ENCODE data around the gene TBC1D9. TPM values are rescaled to one million over a fixed set of nuclear protein-coding genes. Genes with fewer than 3 reads are reported as not detected.
A peak's percentile ranks its signal among the peaks of the same experiment; 100 is the strongest.

TBC1D9 gene
- total and polyA plus RNA-seq, 4 donors, result 9.0 to 52.6 (median 24.5) TPM

DNA sequence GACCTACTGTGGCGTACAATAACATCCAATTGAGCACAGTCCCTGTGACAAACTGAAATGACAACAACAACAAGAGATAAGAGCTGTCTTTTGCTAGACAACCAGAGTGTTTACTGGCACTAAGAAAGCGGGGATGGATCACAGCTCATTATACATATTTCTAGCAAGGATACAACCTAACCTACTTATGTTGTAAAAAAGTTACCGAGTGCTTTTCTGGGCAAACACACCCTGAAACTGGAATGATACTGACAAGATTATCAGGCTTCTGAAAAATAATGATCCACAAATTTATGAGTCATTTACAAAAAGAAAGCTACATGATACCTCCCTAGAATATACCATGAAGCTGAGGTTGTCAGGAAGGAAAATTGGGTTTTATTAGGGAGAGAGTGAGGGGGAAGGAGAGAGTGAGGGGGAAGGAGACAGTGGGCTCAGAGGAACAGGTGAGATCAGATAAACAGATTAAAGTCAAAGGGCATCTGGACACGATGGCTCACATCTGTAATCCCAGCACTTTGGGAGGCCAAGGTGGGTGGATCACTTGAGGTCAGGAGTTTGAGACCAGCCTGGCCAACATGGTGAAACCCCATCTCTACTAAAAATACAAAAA, 20.3 kb downstream of the TBC1D9 start:
- H3K27ac ChIP-seq (ENCODE audit: low read depth in 1 of 2, low read length in 1 of 2), result no peak overlapping the region
- H3K27me3 ChIP-seq (ENCODE audit: control insufficient read depth in 3 of 3, insufficient read depth in 3 of 3, low read length in 2 of 3), result no peaks in the 10 kb centered on the region
- H3K9ac ChIP-seq (ENCODE audit: insufficient read depth in 1 of 2, low read length in 2 of 2), result no peak overlapping the region
- 84 to 87% methylated on average over 4 of the region's 4 CpGs for WGBS, 2 donors
- H3K36me3 ChIP-seq (ENCODE audit: control insufficient read depth in 4 of 4, insufficient read depth in 4 of 4, low read length in 4 of 4), result no peaks in the 10 kb centered on the region
- peaks cover 3 to 30% (median 12%) of the 10 kb centered on the region in 5 donors for H3K4me1 ChIP-seq (ENCODE audit: control insufficient read depth in 5 of 5, insufficient read depth in 5 of 5, low read length in 5 of 5)
- ATAC-seq (ENCODE audit: insufficient read depth, low FRiP score) (no peak), DNase-seq (peak in 2 of 3 donors; percentile 41 to 45)
- no peaks in the 10 kb centered on the region for H3K9me3 ChIP-seq (ENCODE audit: control insufficient read depth in 4 of 4, insufficient read depth in 3 of 4, low read length in 3 of 4)
- TF ChIP-seq, protein P1, sequence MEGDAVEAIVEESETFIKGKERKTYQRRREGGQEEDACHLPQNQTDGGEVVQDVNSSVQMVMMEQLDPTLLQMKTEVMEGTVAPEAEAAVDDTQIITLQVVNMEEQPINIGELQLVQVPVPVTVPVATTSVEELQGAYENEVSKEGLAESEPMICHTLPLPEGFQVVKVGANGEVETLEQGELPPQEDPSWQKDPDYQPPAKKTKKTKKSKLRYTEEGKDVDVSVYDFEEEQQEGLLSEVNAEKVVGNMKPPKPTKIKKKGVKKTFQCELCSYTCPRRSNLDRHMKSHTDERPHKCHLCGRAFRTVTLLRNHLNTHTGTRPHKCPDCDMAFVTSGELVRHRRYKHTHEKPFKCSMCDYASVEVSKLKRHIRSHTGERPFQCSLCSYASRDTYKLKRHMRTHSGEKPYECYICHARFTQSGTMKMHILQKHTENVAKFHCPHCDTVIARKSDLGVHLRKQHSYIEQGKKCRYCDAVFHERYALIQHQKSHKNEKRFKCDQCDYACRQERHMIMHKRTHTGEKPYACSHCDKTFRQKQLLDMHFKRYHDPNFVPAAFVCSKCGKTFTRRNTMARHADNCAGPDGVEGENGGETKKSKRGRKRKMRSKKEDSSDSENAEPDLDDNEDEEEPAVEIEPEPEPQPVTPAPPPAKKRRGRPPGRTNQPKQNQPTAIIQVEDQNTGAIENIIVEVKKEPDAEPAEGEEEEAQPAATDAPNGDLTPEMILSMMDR (IDR thresholded peaks at IDR 0.05; ENCODE audit: control extremely low read depth, extremely low read depth), result no peak
- H3K4me3 ChIP-seq, result no peak overlapping the region

DNA sequence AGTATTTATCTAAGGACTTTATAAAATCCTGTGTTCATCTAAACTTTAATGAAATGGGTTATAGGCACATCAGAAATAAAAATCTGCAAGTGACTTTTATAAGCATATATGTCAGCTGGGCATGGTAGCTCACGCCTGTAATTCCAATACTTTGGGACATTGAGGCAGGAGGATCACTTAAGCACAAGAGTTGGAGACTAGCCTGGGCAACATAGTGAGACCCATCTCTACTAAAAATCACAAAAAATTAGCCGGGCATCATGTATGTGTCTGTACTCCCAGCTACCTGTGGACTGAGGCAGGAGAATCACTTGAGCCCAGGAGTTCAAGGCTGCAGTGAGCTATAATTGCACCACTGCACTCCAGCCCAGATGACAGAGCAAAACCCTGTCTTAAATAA, 20.9 kb downstream of the TBC1D9 start:
- Histone ChIP-seq H3K9ac (ENCODE audit: insufficient read depth in 1 of 2, low read length in 2 of 2) (no peak overlapping the region), H3K27me3 (ENCODE audit: control insufficient read depth in 3 of 3, insufficient read depth in 3 of 3, low read length in 2 of 3) (no peaks in the 10 kb centered on the region), H3K9me3 (ENCODE audit: control insufficient read depth in 4 of 4, insufficient read depth in 3 of 4, low read length in 3 of 4) (no peaks in the 10 kb centered on the region), H3K36me3 (ENCODE audit: control insufficient read depth in 4 of 4, insufficient read depth in 4 of 4, low read length in 4 of 4) (no peaks in the 10 kb centered on the region), H3K4me1 (ENCODE audit: control insufficient read depth in 5 of 5, insufficient read depth in 5 of 5, low read length in 5 of 5) (peaks cover 3 to 30% (median 12%) of the 10 kb centered on the region in 5 donors), H3K4me3 (no peak overlapping the region), H3K27ac (ENCODE audit: low read depth in 1 of 2, low read length in 1 of 2) (no peak overlapping the region)
- TF ChIP-seq, protein P1 (IDR thresholded peaks at IDR 0.05; ENCODE audit: control extremely low read depth, extremely low read depth), result no peak
- WGBS, 2 donors, result 94 to 95% methylated on average over 2 of the region's 2 CpGs
- no peak for DNase-seq
- no peak for ATAC-seq (ENCODE audit: insufficient read depth, low FRiP score)

DNA sequence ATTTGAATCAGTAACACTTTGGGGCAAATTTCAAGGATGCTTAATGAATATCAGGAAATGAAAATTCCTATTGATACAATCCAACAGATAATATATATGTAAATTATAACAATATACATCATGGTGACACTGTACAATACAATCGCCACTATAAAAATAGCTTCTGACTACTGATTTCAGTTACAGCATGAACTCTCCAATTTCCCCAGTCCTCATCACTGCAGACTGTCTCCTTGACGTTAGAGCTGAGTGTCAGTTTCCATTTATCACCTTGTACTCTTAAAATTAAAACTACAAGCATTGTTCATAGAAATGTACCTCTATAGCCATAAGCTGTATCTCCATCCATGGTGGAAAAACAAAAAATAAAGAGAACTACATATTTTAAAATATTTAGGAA, 23.4 kb downstream of the TBC1D9 start:
- Histone ChIP-seq H3K4me1 (ENCODE audit: control insufficient read depth in 5 of 5, insufficient read depth in 5 of 5, low read length in 5 of 5) (peaks cover 3 to 34% (median 17%) of the 10 kb centered on the region in 5 donors), H3K4me3 (no peak overlapping the region), H3K27ac (ENCODE audit: low read depth in 1 of 2, low read length in 1 of 2) (no peak overlapping the region), H3K9ac (ENCODE audit: insufficient read depth in 1 of 2, low read length in 2 of 2) (no peak overlapping the region), H3K27me3 (ENCODE audit: control insufficient read depth in 3 of 3, insufficient read depth in 3 of 3, low read length in 2 of 3) (no peaks in the 10 kb centered on the region), H3K9me3 (ENCODE audit: control insufficient read depth in 4 of 4, insufficient read depth in 3 of 4, low read length in 3 of 4) (no peaks in the 10 kb centered on the region), H3K36me3 (ENCODE audit: control insufficient read depth in 4 of 4, insufficient read depth in 4 of 4, low read length in 4 of 4) (no peaks in the 10 kb centered on the region)
- TF ChIP-seq, protein P1 (IDR thresholded peaks at IDR 0.05; ENCODE audit: control extremely low read depth, extremely low read depth), result no peak
- 66 to 83% methylated on average over 2 of the region's 2 CpGs for WGBS, 2 donors
- ATAC-seq (ENCODE audit: insufficient read depth, low FRiP score), result no peak
- DNase-seq, result no peak
